ENCODE data around the gene SALL3. TPM values are rescaled to one million over a fixed set of nuclear protein-coding genes. Genes with fewer than 3 reads are reported as not detected.
"Not testable (repeated sequence)": the region's sequence is repeated elsewhere in the genome, so short reads cannot be mapped to it uniquely, and the experiment has no call there.

SALL3 gene
- total and polyA plus RNA-seq, 2 experiments from 2014 or later, result 16.9 to 39.8 TPM

DNA sequence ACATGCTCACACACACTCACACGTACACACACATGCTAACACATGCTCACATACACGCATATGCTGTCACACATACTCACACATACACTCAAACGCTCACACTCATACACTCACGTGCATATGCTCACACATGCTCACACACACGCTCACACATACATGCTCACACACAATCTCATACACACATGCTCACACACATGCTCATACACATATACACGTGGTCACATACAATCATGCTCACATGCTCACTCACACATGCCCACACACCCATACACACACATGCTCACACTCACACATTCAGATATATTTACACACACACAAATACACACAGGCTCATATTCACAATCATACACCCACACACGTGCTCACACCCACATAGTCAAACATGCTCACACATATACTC lies 17.5 kb upstream of the SALL3 start (continued):
- TF ChIP-seq, protein P1, sequence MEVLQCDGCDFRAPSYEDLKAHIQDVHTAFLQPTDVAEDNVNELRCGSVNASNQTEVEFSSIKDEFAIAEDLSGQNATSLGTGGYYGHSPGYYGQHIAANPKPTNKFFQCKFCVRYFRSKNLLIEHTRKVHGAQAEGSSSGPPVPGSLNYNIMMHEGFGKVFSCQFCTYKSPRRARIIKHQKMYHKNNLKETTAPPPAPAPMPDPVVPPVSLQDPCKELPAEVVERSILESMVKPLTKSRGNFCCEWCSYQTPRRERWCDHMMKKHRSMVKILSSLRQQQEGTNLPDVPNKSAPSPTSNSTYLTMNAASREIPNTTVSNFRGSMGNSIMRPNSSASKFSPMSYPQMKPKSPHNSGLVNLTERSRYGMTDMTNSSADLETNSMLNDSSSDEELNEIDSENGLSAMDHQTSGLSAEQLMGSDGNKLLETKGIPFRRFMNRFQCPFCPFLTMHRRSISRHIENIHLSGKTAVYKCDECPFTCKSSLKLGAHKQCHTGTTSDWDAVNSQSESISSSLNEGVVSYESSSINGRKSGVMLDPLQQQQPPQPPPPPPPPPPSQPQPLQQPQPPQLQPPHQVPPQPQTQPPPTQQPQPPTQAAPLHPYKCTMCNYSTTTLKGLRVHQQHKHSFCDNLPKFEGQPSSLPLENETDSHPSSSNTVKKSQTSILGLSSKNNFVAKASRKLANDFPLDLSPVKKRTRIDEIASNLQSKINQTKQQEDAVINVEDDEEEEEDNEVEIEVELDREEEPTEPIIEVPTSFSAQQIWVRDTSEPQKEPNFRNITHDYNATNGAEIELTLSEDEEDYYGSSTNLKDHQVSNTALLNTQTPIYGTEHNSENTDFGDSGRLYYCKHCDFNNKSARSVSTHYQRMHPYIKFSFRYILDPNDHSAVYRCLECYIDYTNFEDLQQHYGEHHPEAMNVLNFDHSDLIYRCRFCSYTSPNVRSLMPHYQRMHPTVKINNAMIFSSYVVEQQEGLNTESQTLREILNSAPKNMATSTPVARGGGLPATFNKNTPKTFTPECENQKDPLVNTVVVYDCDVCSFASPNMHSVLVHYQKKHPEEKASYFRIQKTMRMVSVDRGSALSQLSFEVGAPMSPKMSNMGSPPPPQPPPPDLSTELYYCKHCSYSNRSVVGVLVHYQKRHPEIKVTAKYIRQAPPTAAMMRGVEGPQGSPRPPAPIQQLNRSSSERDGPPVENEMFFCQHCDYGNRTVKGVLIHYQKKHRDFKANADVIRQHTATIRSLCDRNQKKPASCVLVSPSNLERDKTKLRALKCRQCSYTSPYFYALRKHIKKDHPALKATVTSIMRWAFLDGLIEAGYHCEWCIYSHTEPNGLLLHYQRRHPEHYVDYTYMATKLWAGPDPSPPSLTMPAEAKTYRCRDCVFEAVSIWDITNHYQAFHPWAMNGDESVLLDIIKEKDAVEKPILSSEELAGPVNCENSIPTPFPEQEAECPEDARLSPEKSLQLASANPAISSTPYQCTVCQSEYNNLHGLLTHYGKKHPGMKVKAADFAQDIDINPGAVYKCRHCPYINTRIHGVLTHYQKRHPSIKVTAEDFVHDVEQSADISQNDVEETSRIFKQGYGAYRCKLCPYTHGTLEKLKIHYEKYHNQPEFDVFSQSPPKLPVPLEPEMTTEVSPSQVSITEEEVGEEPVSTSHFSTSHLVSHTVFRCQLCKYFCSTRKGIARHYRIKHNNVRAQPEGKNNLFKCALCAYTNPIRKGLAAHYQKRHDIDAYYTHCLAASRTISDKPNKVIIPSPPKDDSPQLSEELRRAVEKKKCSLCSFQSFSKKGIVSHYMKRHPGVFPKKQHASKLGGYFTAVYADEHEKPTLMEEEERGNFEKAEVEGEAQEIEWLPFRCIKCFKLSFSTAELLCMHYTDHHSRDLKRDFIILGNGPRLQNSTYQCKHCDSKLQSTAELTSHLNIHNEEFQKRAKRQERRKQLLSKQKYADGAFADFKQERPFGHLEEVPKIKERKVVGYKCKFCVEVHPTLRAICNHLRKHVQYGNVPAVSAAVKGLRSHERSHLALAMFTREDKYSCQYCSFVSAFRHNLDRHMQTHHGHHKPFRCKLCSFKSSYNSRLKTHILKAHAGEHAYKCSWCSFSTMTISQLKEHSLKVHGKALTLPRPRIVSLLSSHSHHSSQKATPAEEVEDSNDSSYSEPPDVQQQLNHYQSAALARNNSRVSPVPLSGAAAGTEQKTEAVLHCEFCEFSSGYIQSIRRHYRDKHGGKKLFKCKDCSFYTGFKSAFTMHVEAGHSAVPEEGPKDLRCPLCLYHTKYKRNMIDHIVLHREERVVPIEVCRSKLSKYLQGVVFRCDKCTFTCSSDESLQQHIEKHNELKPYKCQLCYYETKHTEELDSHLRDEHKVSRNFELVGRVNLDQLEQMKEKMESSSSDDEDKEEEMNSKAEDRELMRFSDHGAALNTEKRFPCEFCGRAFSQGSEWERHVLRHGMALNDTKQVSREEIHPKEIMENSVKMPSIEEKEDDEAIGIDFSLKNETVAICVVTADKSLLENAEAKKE (CRISPR knock-in tag; IDR thresholded peaks at IDR 0.05), result no peak
- TF ChIP-seq EZH2phosphoT487 (IDR thresholded peaks at IDR 0.05; ENCODE audit: unreplicated experiment) (no peak), EZH2 (IDR thresholded peaks at IDR 0.05; ENCODE audit: low read depth, unreplicated experiment) (no peak), ZNF114 (CRISPR knock-in tag; IDR thresholded peaks at IDR 0.05) (no peak), ZNF331 (CRISPR knock-in tag; IDR thresholded peaks at IDR 0.05; ENCODE audit: low read depth) (no peak), CREB1 (CRISPR knock-in tag; IDR thresholded peaks at IDR 0.05; ENCODE audit: low read depth) (no peak), POLR2AphosphoS5 (IDR thresholded peaks at IDR 0.05; ENCODE audit: low read depth) (no peak), JUNB (IDR thresholded peaks at IDR 0.05; ENCODE audit: unreplicated experiment) (no peak), STAT1 (IDR thresholded peaks at IDR 0.05; ENCODE audit: unreplicated experiment) (no peak)

DNA sequence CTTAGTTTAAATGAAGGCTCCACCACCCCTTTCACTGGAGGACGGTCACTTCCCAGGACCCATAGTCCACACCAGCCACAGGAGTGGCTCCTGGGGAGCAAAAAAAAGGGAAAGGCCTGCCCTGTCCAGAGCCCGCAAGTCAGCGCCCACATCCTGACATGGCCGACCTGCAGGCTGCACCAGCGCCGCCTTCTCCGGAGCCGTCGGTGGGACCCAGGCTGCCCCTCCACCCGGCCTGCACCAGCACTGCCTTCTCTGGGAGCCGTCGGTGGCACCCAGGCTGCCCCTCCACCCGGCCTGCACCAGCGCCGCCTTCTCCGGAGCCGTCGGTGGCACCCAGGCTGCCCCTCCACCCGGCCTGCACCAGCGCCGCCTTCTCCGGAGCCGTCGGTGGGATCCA lies 14.9 kb upstream of the SALL3 start:
- H3K36me3 ChIP-seq (ENCODE audit: insufficient read depth); H3K27me3 Mint-ChIP-seq (ENCODE audit: insufficient read depth, low read depth, poor library complexity); H3K27me3 ChIP-seq (ENCODE audit: insufficient read depth); H3K27ac Mint-ChIP-seq; H3K4me1 ChIP-seq (ENCODE audit: insufficient read depth); H4K20me1 ChIP-seq (replicated peaks; ENCODE audit: insufficient read depth); H3K4me3 ChIP-seq; H3K4me3 Mint-ChIP-seq; H3K27ac ChIP-seq (ENCODE audit: low read depth); ATAC-seq; H3K4me1 Mint-ChIP-seq; H3K4me2 ChIP-seq; H3K9me2 ChIP-seq (ENCODE audit: insufficient read depth); H2AFZ ChIP-seq; H3F3A ChIP-seq (replicated peaks; ENCODE audit: low read depth); H3K79me2 ChIP-seq (replicated peaks; ENCODE audit: insufficient read depth); DNase-seq (ENCODE audit: low spot score): not testable (repeated sequence)
- peaks cover 26% of the 10 kb centered on the region for H3K36me3 Mint-ChIP-seq (ENCODE audit: low read depth)
- H3K9me3 Mint-ChIP-seq, result peaks cover 76% of the 10 kb centered on the region

Measured in GM23338 (cell line).